Kasumi-1 (cell line): Measurements from ENCODE around the gene TSPOAP1.

ENCODE experiments used
- DNase-seq, 2 experiments: peaks; one replicate each; lab custom pipeline; 2025; lab: John Stamatoyannopoulos, UW

Gene TSPOAP1

DNA sequence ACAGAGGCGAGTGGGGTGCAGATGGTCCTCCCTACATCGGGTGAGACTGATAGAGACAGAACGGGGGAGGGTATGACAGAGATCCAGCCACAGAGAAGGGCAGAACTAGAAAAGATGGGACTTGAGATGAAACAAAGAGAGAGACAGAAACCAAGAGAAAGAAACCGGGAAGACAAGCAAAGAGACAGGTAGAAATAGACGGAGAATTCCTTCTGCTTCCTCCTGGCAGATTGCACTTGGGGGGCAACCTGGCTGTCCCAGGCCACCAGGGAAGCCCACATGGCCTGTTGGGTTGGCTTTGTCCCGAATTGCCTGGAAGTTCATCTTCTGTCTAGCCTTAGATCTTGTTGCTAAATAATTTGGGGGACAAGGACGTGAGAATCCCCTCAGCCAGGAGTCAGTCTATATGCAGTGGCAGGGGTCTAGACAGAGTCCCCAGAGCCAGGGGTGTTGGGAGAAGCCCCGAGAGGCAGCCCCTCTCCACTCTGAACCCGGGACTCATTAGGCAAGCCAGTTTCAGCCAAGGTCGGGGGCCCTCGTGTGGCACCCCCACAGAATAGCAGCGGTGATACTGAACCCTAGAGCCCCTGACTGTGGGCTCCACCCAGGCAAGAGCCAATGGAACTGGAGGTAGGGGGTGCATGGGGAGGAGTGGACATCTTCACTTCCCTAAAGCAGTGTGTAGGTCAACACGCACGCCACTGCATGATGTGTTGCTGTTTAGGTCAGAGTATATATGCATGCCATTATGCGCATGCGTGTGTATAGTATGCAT is 627 bp upstream of the TSPOAP1 start:
- DNase-seq = peak; percentile 97

- no peak for DNase-seq
Observed at GRCh38 chr17:58327363-58328194, 1.0 kb downstream of the TSPOAP1 start.

DNA sequence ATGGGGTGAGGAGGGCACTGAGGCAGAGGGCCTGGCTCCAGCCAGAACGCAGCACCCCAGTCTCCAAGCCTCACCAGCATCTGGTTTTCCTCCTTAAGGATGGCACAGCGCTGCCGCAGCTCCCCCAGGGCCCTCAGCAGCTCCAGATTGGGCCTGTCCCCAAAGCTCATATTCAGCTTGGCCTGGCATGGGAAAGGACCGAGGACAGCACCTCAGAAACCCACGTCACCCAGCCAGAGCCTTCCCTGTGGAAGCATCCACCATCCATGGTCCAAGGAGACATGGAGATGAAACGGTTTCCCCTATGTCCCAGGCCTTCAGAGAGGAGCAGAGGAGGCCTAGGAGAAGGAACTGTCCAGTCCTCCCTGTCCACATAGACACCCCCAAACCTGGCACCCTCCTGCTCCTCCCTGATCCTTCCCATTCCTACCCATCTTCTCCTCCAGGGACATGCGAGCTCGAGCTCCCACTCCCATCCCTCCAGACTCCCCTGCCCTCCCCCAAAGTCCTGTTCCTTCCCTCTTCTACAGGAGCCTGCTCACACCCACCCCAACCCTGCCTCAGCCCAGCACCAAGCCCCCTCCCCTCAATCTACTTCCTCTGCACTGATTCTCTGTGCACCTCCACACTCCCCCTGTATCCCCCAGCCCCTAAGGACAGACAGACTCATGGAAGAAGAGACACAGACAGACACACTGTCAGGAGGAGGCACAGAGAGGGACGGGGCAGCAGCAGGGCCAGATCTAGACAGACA is 1.8 kb downstream of the TSPOAP1 start:
- no peak for DNase-seq

GRCh38 chr17:58325976-58326468 is 2.6 kb downstream of the TSPOAP1 start:
- DNase-seq = peak in 1 of 2 experiments; percentile 81

- DNase-seq = no peak
Observed at GRCh38 chr17:58325289-58325726, 3.3 kb downstream of the TSPOAP1 start.

- no peak for DNase-seq
Observed at GRCh38 chr17:58324409-58325288, 3.9 kb downstream of the TSPOAP1 start.

- DNase-seq = no peak
Observed at GRCh38 chr17:58324056-58324408, 4.6 kb downstream of the TSPOAP1 start.

DNA sequence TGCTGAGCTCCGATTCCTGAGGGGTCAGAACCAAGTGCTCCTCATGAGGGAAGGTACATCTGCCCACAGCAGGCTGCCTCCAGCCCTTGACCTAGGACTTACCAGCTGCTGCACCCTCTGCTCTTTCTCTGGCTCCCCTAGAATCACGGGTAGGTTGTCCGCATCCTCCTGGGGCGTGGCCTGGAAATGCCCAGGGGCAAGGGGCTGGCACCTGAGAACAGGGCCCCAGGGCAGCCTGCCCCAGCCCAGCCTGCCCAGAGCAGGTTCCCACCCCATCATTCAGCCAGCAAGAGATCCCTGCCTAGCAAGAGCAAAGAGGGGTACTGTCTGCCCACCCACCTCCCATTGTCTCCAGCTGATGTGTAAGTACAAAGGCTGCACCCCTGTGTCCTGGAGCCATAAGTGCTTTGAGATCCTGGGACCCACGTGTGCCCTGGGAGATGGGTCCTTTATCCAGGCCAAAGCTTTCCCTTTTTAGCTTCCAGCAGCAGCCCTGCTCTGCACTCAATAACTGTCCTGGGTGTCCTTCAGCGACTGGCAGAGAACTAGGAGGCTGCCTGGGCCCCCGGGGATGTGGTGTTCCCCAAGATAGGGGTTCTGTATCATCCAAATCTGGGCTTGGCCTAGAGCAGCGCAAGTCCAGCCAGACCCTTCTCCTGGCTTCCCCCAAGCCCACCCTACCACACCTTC is 5.1 kb downstream of the TSPOAP1 start:
- no peak for DNase-seq

- no peak for DNase-seq
Observed at GRCh38 chr17:58322581-58323185, 5.9 kb downstream of the TSPOAP1 start.

DNA sequence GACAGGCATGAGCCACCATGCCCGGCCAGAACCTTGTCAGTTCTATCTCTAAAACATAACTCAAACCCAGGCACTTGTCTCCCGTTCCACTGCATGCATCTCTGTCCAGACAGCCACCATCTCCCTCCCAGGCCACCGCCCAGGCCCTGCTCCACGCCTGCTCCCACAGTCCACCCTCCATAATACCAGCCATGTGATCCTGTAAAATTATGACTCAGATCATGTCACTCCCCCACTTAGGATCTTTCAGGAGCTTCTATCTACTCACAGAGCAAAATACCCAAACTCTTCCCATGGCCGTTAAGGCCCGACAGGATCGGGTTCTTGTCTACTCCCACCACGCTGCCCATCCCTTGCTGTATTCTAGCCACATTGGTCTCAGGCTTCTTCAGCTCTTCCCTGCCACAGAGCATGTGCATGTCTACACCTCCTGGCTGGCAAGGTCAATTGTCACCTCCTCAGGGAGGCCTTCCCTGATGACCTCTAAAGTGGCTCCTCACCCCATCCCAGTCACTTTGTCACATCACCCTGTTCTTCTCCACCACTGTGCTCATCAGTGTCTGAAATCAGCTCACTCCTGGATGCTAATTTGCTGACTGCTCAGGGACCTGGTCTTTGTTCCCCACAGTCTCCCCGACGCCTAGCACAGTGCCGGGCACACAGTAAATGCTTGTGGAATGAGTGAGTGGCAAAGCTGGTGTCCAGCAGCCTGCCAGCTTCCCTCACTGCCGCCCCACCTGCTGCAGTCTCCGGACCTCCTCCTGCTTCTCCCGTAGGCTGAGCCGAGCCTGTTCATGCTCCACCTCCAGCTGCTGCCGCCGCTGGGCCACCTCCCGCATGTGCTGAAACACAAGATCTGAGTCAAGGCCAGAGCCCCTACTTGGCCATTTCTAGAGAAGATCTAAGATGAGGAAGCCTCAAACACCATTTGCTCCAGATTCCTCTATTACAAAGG is 6.7 kb downstream of the TSPOAP1 start:
- no peak for DNase-seq

- no peak for DNase-seq
Observed at GRCh38 chr17:58320570-58321323, 7.8 kb downstream of the TSPOAP1 start.

DNA sequence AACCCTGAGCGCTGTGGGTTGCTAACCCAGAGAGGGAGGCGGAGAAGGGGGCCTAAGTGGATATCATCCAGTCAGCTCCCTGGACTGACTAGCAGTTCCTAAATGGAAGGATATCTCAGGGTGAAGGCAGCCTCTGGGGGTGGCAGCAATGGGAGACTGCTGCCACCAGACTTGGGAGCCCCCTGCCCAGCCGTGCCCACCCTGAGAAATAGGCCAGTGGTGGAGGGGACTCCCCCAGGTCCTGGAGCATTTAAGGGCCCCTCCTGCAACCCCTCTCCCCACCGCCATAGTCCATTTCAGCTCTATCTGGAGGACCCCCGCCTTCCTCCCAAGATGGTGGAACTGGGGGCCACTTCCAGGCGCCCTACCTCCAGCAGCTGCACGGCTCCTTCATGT is 8.4 kb downstream of the TSPOAP1 start:
- no peak for DNase-seq

GRCh38 chr17:58319173-58320162 is 9.1 kb downstream of the TSPOAP1 start:
- DNase-seq = no peak

- no peak for DNase-seq
Observed at GRCh38 chr17:58318627-58319172, 9.9 kb downstream of the TSPOAP1 start.

DNA sequence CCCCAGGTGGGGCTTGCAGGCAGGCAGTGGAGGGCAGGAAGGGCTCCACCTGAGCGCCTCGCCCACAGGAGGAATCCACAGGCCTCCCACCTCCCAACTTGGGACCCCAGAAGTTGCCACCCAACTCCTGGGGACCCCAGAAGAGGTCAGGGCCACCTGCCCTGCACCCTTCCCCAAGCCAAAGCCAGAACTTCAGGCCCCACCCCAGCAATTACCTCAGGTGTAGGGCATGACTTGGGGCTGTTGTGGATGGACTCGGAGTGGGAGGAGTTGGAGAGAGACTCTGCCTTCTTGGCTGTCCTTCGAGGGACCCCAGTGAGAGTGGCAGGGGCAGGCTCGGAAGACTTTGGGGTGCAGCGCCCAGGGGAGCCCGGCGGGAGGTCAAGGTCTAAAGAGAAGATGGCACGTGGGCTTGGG is 10.5 kb downstream of the TSPOAP1 start:
- DNase-seq = no peak

DNA sequence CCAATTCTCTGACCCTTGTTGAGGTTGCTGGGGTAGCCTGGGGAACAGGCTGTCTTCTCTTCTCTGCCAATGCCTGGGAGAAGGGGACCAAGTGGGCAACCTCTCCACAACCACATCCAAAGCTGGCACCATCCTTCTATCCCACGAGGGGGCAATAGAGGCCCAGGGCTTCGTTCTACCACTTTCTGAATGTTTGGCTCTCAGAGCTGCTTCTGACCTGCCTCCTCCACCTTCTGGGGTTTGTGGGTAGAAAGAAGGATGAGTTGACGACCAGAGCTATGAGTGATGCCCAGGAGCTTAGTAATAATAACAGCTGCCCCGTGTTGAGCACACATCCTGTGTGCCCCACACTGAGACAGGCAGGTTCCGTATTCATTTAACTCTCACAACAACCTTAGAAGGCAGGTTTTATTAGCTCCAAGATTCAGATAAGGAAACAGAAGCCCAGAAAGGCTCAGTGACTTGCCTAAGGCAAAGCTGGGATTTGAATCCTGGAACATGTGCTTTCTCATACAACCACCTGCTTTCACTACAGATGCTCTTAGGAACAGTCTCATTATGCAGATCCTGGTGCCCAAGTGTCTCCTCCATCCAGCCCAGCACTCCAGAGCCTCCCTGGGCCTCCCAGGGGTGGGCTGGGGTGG is 11.1 kb downstream of the TSPOAP1 start:
- DNase-seq = no peak
